A549 (cell line): ENCODE results near the gene POLR3A. TPM values are rescaled to one million over a fixed set of nuclear protein-coding genes. Genes with fewer than 3 reads are reported as not detected.

Source experiments
- ATAC-seq, 2 experiments: fragments of 200-7000 bp in 1 of 2; fragments of >200 bp in 1 of 2; cut with Nextera tagmentation in 1 of 2; cut with Tn5 transposase in 1 of 2; 3 replicates each; pipeline versions ENCODE4 v1.8.0 to v1.9.1; 2018 to 2020; ENCODE audit warnings: mild to moderate bottlenecking in 1 of 2, moderate library complexity in 1 of 2
- CTCF ChIA-PET: fragments of 300-600 bp; sonication (Branson Sonifier 250); formaldehyde crosslinking; extraction: SDS; loops from one replicate; lab custom pipeline; 2021; ENCODE audit warnings: antibody characterized with exemption, inconsistent platforms; lab: Yijun Ruan, JAX
- POLR2A ChIA-PET: fragments of 350-600 bp; formaldehyde crosslinking; extraction: SDS; loops from one replicate; lab custom pipeline; 2021; ENCODE audit warnings: antibody characterized with exemption, inconsistent platforms; lab: Yijun Ruan, JAX
- DNase-seq, 2 experiments: peaks; one replicate each; pipeline versions ENCODE4 v3.0.0 to v3.0.0-alpha.2; 2011 to 2016; ENCODE audit warnings: low read depth in 1 of 2, low spot score in 1 of 2
- FAIRE-seq: peaks from 2 replicates; lab custom pipeline; 2011; peaks lifted over from hg19 to GRCh38; lab: Jason Lieb, UNC
- H3K27ac ChIP-seq, 2 experiments: fragments of >200 bp; sonication (Bioruptor Twin); formaldehyde crosslinking; 3 replicates each; pipeline ENCODE4 v1.5.1; 2016 to 2017
- H3K4me1 ChIP-seq: fragments of >200 bp; sonication (Bioruptor Twin); formaldehyde crosslinking; 3 replicates; pipeline ENCODE4 v1.6.1; 2016
- H3K4me2 ChIP-seq: fragments of >200 bp; sonication (Bioruptor Twin); formaldehyde crosslinking; 3 replicates; pipeline ENCODE4 v1.6.1; 2016
- H3K4me3 ChIP-seq: fragments of >200 bp; sonication (Bioruptor Twin); formaldehyde crosslinking; 3 replicates; pipeline ENCODE4 v1.5.1; 2016
- H3K9me3 ChIP-seq: fragments of >200 bp; sonication (Bioruptor Twin); formaldehyde crosslinking; 3 replicates; pipeline ENCODE4 v1.6.1; 2016
- CEBPB ChIP-seq, 2 experiments: fragments of >200 bp in 1 of 2; sonication (Bioruptor Twin) in 1 of 2; formaldehyde crosslinking in 1 of 2; IDR thresholded peaks; 2 replicates each; pipeline ENCODE4 v1.6.1; 2012 to 2016
- FOSL2 ChIP-seq, 2 experiments: fragments of 450-650 bp in 1 of 2; fragments of >200 bp in 1 of 2; sonication (Bioruptor Twin) in 1 of 2; formaldehyde crosslinking; IDR thresholded peaks; 2 replicates each; pipeline versions ENCODE4 v1.5.0 to v1.6.1; 2016 to 2020; ENCODE audit warnings: mild to moderate bottlenecking in 1 of 2, moderate library complexity in 1 of 2
- GATA3 ChIP-seq: IDR thresholded peaks from 2 replicates; pipeline ENCODE4 v1.6.1; 2012; ENCODE audit warnings: borderline replicate concordance
- NFE2L2 ChIP-seq: fragments of 150-350 bp; conservative IDR thresholded peaks from 2 replicates; pipeline ENCODE4 v1.6.1; 2014; ENCODE audit warnings: low read length
- PBX3 ChIP-seq: IDR thresholded peaks from 2 replicates; pipeline ENCODE4 v1.6.1; 2012
- RFX5 ChIP-seq: fragments of 450-650 bp; IDR thresholded peaks from 2 replicates; pipeline ENCODE4 v1.7.1; 2014; ENCODE audit warnings: antibody characterized with exemption, mild to moderate bottlenecking, moderate library complexity
- WGBS: methylation state at CpG from one replicate; pipeline ENCODE4 v1.1.6; 2017; ENCODE audit errors: missing lambda C conversion rate; 5-methylcytosine and 5-hydroxymethylcytosine counted together
- polyA plus RNA-seq, 4 experiments: library from polyadenylated mRNA; depleted of rRNA in 3 of 4; stranded (reverse); fragments of >200 nt; fragmentation: RNase III in 1 of 4; extraction: RNeasy Plus Mini Kit Qiagen cat#74134 plus additional on column Dnase treatment in 1 of 4; gene quantifications; 2 replicates in 3 of 4; 3 replicates in 1 of 4; pipeline ENCODE4 v1.2.3, GENCODE V29; 2011 to 2017
- small RNA-seq, 6 experiments: library from RNA; depleted of rRNA; stranded (forward); fragments of <200 nt; gene quantifications; one replicate each; pipeline ENCODE3, GENCODE V24; 2012

POLR3A gene
- polyA plus RNA-seq, 2 of the 4 experiments (the other 2 are of a cell fraction) = 10.9 to 17.7 TPM

GRCh38 chr10:77920495-77920894 lies 108.8 kb downstream of the POLR3A start:
- DNase-seq (no peak), ATAC-seq (no peak; a peak in 1 of 6 replicates), FAIRE-seq (no peak)
- no peak for TF ChIP-seq PBX3
- TF ChIP-seq RFX5 = no peak
- no peak for TF ChIP-seq GATA3
- ChIA-PET CTCF (interaction anchor here (0.8 to 2.1 kb wide), 4 partner anchors 10 to 74 kb away, joined by 3 to 4 read pairs (median 3); no protein-coding TSS in a partner anchor), POLR2A (no interaction called here)
- 60% methylated on average over 4 of the region's 4 CpGs for WGBS
- peak overlapping the region; percentile 31 to 71; a peak in 5 of 6 replicates for H3K27ac ChIP-seq
- no peak overlapping the region for H3K4me3 ChIP-seq
- peak overlapping the region; percentile 56 for H3K4me2 ChIP-seq
- peaks cover 61% of the 10 kb centered on the region for H3K4me1 ChIP-seq
- no peaks in the 10 kb centered on the region for H3K9me3 ChIP-seq

GRCh38 chr10:77919713-77920108 lies 109.6 kb downstream of the POLR3A start:
- 11% methylated on average over 4 of the region's 4 CpGs for WGBS
- TF ChIP-seq NFE2L2 (no peak), FOSL2 (IDR thresholded peaks at IDR 0.05) (no peak), FOSL2 (CRISPR knock-in tag; IDR thresholded peaks at IDR 0.05) (peak; percentile 27), CEBPB (IDR thresholded peaks at IDR 0.05) (0 out of 4 replicates have a peak, but pooled peaks of 1 of the 2 experiments have one; percentile 11)
- Histone ChIP-seq H3K27ac (peak overlapping the region; percentile 41 to 71; a peak in 5 of 6 replicates), H3K4me2 (peak overlapping the region; percentile 56), H3K9me3 (no peaks in the 10 kb centered on the region), H3K4me1 (peaks cover 56% of the 10 kb centered on the region), H3K4me3 (no peak overlapping the region)
- ChIA-PET POLR2A (no interaction called here), CTCF (interaction anchor here (0.9 to 2.1 kb wide), 2 partner anchors 11 to 29 kb away, joined by 3 to 4 read pairs; no protein-coding TSS in a partner anchor)
- no peak for FAIRE-seq
- peak; percentile 71 to 74 for DNase-seq
- ATAC-seq = peak; percentile 90 to 93

Small RNA genes within 50 kb of the gene (small RNA-seq; reads per million reads assigned to genes)
- 0 reads per million in 6 experiments for gene RF00017

Other genes with a start within 250 kb of the POLR3A start
- gene DLG5, start 102.8 kb downstream of the POLR3A start, polyA plus RNA-seq (2011; rRNA removed) = 17.0 and 23.3 TPM in 2 replicates
- gene DLG5, start 102.8 kb downstream of the POLR3A start, polyA plus RNA-seq (2017; fragmentation: RNase III; extraction: RNeasy Plus Mini Kit Qiagen cat#74134 plus additional on column Dnase treatment) = 28.0 to 30.9 TPM (median 29.4 TPM) in 3 replicates
- gene RPS24, start 4.3 kb upstream of the POLR3A start, polyA plus RNA-seq (2011; rRNA removed) = 4,520 and 5,509 TPM in 2 replicates
- 4,263 to 5,459 TPM (median 4,332 TPM) in 3 replicates for gene RPS24, start 4.3 kb upstream of the POLR3A start, polyA plus RNA-seq (2017; fragmentation: RNase III; extraction: RNeasy Plus Mini Kit Qiagen cat#74134 plus additional on column Dnase treatment)